ENCODE measurements around the gene DEUP1. TPM values are rescaled to one million over a fixed set of nuclear protein-coding genes. Genes with fewer than 3 reads are reported as not detected.
A peak's percentile ranks its signal among the peaks of the same experiment; 100 is the strongest.

Gene DEUP1
- total and polyA plus RNA-seq, 7 donors, result 0.03 TPM; not detected in 6

- TF ChIP-seq CTCF (IDR thresholded peaks at IDR 0.05) (no peak), EP300 (IDR thresholded peaks at IDR 0.05) (no peak), POLR2AphosphoS5 (IDR thresholded peaks at IDR 0.05) (no peak), POLR2A (IDR thresholded peaks at IDR 0.05) (no peak)
- H3K36me3 ChIP-seq, result peaks cover 0 to 4% (median 0%) of the 10 kb centered on the region in 4 donors
- 83 to 87% methylated on average over 10 of the region's 10 CpGs for WGBS, 2 donors
- no peaks in the 10 kb centered on the region for H3K27me3 ChIP-seq
- no peak overlapping the region for H3K27ac ChIP-seq
- H3K4me1 ChIP-seq, result peaks cover 0 to 34% (median 30%) of the 10 kb centered on the region in 4 donors
- no peaks in the 10 kb centered on the region for H3K9me3 ChIP-seq
- no peak for DNase-seq
- H3K4me3 ChIP-seq, result no peak overlapping the region
- intact Hi-C loops (cut with DNase I), result no loop called here
Observed at GRCh38 chr11:93482556-93482955, 152.0 kb downstream of the DEUP1 start.

GRCh38 chr11:93484716-93485115 lies 154.2 kb downstream of the DEUP1 start:
- Histone ChIP-seq H3K27ac (no peak overlapping the region), H3K4me3 (no peak overlapping the region), H3K9me3 (no peaks in the 10 kb centered on the region), H3K4me1 (peaks cover 0 to 39% (median 32%) of the 10 kb centered on the region in 4 donors), H3K36me3 (no peaks in the 10 kb centered on the region), H3K27me3 (no peaks in the 10 kb centered on the region)
- intact Hi-C loops (cut with DNase I), result loop anchor here (5.0 kb wide), 1 partner anchor 58 kb away; the partner anchor contains the start of gene SMCO4
- no peak for DNase-seq
- 65 to 72% methylated on average over 3 of the region's 3 CpGs for WGBS, 2 donors
- TF ChIP-seq POLR2A (IDR thresholded peaks at IDR 0.05), result no peak

DNA sequence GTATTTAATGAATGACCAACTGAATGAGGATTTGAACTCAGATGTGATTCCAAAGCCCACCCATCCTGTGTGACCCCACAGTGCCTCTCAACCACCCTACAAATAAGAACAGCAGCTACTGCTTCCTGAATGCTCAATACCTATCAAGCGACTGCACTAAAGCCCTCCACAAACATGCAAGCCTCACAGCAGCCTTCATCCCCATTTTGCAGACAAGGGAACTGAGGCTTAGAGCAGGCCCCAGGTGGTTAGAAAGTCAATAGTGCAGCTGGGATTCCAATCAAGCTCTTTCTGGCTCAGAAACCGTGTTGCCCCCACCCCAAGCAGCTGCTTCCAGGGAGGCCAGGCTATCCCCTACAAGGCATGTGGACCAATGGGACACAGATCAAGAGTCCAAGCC lies 155.4 kb downstream of the DEUP1 start:
- Histone ChIP-seq H3K4me3 (no peak overlapping the region), H3K9me3 (no peaks in the 10 kb centered on the region), H3K36me3 (no peaks in the 10 kb centered on the region), H3K4me1 (peaks cover 0 to 39% (median 32%) of the 10 kb centered on the region in 4 donors), H3K27me3 (no peaks in the 10 kb centered on the region), H3K27ac (peak overlapping the region in 1 of 4 donors; percentile 9)
- no peak for DNase-seq
- no peak for TF ChIP-seq CTCF (IDR thresholded peaks at IDR 0.05)
- TF ChIP-seq EP300 (IDR thresholded peaks at IDR 0.05), result no peak
- no peak for TF ChIP-seq POLR2A (IDR thresholded peaks at IDR 0.05)
- intact Hi-C loops (cut with DNase I), result loop anchor here (5.0 kb wide), 1 partner anchor 56 kb away; the partner anchor contains the start of gene SMCO4
- 92 to 93% methylated on average over 2 of the region's 2 CpGs for WGBS, 2 donors

GRCh38 chr11:93487032-93487483 lies 156.5 kb downstream of the DEUP1 start:
- Histone ChIP-seq H3K9me3 (no peaks in the 10 kb centered on the region), H3K4me1 (peaks cover 0 to 39% (median 32%) of the 10 kb centered on the region in 4 donors), H3K27ac (peak overlapping the region in 2 of 4 donors; percentile 9 to 48), H3K36me3 (no peaks in the 10 kb centered on the region), H3K4me3 (no peak overlapping the region), H3K27me3 (no peaks in the 10 kb centered on the region)
- TF ChIP-seq EP300 (IDR thresholded peaks at IDR 0.05) (peak in 2 of 4 donors; percentile 11 to 25), POLR2A (IDR thresholded peaks at IDR 0.05) (no peak), POLR2AphosphoS5 (IDR thresholded peaks at IDR 0.05) (peak; percentile 49 to 80 (median 64)), CTCF (IDR thresholded peaks at IDR 0.05) (no peak)
- WGBS, 2 donors, result 25 to 55% methylated on average over 7 of the region's 7 CpGs
- intact Hi-C loops (cut with DNase I), result loop anchor here (5.0 kb wide), 1 partner anchor 55 kb away; the partner anchor contains the start of gene SMCO4
- peak; percentile 68 for DNase-seq

Other genes starting within 250 kb of the DEUP1 start
- 10 to 100 TPM; 14.6 to 17.7 (median 16.4) TPM for gene SLC36A4, start 132.8 kb upstream of the DEUP1 start, total RNA-seq
- 1 to 10 TPM; 4.2 to 5.0 (median 4.4) TPM for gene SLC36A4, start 132.8 kb upstream of the DEUP1 start, polyA plus RNA-seq
- 1 to 10 TPM; 2.4 to 9.6 (median 6.1) TPM for gene SMCO4, start 212.6 kb downstream of the DEUP1 start, total RNA-seq
- gene SMCO4, start 212.6 kb downstream of the DEUP1 start, polyA plus RNA-seq, result 100 to 1,000 TPM in 1 of 3 donors, 10 to 100 TPM in 2; 47.0 to 112 (median 94.8) TPM

Measured in sigmoid colon (tissue), 7 donors.